PC-9 (cell line): ENCODE data around the gene CTLA4.

ENCODE experiments used
- CTCF ChIP-seq: fragments of 200-600 bp; sonication (generic); conservative IDR thresholded peaks from 2 replicates; pipeline ENCODE4 v1.6.1; 2017; ENCODE audit warnings: mixed run types, antibody characterized with exemption, mild to moderate bottlenecking, moderate library complexity
- EZH2 ChIP-seq: fragments of 200-600 bp; sonication (generic); IDR thresholded peaks from 2 replicates; pipeline ENCODE4 v1.8.0; 2017; ENCODE audit warnings: antibody characterized with exemption, low read depth

GRCh38 chr2:203840655-203841205 is 26.8 kb upstream of the CTLA4 start:
- no peak for TF ChIP-seq CTCF
- no peak for TF ChIP-seq EZH2
